ENCODE results near the gene PTH1R.
"Not testable (repeated sequence)": the region's sequence is repeated elsewhere in the genome, so short reads cannot be mapped to it uniquely, and the experiment has no call there.

The PTH1R gene

DNA sequence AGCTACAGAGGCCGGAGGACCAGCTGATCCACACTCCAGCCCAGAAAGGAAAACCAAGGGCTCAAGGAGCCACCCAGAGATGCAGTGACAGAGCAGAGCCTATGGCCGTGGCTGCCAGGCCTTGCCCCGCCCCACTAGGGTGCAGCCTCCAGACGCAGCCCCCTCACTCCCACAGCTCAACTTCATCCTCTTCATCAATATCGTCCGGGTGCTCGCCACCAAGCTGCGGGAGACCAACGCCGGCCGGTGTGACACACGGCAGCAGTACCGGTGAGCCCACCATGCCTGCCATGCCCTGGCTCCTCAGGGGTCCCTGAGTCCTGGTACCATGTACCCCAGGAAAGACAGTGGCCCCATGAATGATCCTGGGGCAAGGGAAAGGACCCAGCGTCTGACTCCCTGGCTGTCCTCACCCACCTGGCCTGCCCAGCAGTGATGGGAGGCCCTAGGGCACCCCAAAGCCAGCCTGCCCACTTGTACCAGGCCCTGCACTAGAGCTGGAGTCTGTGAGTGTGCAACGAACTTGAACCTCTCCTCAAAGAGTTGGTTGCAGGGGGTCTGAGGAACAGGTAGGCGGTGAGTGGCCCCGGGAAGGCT lies 24.2 kb downstream of the PTH1R start:
- no peak for DNase-seq

DNA sequence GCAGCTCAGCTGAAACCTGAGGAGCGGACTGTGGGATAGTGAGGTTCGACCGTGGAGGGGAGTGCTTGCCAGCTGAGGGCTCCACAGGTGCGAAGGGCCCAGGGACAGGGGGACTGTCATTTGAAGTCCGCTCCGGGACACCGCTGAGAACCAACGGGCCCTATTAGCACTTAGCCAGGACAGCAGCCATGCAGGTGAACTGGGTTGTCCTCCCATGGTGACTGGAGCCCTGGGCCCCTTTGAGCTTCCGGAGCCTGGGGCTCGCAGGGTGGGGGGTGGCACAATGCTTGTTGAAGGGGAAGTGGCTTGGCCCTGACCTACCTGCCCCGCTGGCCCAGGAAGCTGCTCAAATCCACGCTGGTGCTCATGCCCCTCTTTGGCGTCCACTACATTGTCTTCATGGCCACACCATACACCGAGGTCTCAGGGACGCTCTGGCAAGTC lies 24.7 kb downstream of the PTH1R start:
- DNase-seq: no peak

DNA sequence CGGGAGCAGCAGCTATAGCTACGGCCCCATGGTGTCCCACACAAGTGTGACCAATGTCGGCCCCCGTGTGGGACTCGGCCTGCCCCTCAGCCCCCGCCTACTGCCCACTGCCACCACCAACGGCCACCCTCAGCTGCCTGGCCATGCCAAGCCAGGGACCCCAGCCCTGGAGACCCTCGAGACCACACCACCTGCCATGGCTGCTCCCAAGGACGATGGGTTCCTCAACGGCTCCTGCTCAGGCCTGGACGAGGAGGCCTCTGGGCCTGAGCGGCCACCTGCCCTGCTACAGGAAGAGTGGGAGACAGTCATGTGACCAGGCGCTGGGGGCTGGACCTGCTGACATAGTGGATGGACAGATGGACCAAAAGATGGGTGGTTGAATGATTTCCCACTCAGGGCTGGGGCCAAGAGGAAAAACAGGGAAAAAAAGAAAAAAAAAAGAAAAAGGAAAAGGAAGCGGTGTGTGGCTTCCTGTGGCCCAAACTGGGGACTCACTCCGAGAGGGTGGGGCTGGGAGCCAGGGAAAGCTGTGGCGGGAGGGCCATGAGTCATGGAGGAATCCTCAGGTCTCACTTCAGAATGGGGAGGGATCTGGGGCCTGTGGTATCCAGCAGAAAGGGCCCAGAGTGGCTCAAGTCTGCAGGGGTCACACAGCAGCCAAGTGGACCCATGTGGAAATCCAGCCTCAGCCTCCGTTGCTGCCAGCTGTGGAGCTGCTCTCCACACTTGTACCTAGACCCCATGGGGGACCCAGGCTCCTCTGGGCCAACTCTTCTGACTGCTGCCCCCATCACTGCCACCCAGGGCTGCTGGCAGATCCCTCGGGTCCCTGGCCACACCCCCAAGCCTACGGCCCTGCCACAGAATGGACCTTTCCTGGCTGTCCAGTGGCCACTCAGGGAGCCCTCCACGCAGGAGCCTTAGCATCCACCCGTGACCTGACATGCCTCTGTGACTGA lies 26.1 kb downstream of the PTH1R start:
- no peak for DNase-seq

DNA sequence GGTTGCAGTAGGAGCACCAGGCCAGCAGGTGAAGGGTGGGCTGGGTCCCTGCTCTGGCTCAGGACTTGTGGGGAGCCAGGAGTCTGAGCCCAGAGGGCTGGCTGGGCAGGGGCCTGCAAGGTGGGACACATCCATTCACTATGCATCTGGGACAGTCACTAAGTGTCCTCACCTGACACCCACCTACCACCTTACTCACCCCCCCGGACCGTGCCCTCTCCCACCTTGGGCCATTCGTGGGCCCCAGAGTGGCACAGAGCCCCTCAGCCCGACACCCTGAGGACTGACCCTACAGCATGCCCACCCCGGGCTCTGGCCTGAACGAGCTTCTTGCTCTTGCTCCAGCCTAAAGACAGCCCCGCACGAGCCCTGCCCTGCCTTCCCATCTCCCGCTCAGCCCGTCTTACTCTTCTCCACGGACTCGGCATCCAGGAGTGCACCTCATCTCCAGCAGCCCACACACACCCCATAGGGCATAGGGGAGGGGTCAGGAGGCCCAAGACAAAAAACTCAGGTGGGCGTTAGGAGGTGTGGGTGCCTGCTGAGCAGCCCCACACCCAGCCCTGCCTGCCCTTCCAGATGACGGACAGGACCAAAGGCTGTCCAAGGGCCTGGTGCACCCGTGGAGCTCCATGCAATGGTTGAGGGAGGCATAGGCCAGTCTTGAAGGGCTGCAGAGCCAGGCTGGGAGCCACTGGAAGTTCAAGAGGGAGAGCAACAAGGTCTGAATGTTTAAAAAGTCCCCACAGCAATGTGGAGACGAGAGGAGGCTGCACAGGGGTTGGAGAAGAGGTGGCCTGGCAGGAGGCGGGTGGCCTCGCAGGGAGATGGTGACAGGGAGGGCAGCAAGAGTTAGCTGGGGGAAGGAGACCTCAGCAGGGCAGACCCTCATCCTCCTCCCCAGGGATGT lies 27.0 kb downstream of the PTH1R start:
- no peak for DNase-seq

DNA sequence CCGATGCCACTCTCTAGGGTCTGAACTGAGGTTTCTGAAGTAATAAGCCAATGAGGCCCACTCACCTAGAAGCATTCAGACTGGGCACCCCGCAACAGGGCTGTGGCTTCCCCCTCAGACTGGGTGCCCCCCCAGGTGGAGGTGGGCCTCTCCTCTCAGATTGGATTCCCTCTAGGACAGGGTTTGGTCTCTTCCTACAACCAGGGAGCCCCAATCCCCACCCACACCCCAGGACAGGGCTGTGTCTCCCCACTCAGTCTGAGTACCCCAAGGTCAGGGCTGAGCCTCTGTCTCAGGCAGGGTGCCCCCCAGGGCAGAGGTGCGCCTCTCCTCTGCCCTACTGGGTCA lies 27.7 kb downstream of the PTH1R start:
- DNase-seq: no peak

DNA sequence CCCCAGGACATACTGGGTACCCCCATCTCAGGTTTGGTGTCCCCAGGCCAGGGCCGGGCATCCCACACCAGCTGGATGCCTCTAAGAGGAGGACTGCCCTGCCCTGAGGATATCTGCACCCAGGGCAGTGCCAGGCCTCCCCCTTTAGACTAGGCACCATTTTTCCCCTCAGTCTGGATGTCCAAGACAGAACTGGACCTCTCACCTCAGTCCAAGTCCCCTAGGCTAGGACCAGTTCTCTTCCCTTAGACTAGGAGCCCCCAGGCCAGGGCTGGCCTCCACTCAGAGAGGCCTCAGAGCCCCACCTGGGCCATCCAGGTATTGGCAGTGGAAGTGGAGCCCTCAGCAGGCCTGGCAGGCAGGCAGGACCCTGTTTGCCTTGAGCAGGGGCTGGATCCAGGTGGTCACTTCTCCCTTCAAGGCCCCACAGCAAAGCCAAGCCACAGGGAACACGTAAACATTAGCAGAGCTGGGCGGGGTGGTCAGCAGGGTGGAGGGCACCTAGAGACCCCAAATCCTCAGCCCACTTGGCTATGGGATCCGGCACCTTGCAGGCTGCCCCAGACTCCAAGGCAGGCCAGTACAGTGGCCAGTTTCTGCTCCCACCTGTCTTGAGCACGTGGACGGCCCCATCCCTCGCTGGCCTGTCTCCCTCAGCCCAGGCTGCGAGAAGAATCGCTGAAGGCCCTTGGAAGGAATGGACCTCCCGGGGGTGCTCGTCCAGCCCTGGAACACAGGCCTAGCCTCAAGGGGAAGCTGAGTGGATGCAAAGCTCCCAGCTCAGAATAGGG lies 28.3 kb downstream of the PTH1R start:
- no peak for DNase-seq

DNA sequence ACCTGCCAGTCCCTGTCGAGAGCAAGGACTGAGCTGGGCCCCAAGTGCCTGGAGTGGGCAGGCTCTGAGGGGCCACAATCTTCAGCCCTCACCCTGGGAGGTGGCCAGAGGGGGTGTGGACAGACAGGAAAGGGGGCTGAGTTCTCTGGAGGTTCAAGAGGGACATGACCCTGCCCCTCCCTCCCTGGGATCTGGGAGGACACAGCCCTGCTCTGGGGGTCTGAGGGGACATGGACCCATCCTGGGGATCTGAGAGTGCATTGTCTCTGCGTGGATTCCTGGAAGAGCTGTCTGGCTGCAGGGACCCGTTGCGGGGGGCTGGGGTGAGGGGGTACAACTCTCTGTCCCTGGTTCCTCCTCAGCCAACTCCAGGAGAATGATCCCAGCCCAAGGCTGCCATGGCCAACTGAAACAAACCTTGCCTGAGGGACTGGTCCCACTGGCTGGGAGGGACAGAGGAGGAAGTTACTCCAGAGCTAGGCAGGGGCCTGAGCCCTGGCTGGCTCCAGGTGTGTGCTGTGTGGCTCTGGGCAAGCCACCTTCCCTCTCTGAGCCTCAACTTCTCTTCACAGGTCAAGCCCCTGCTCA lies 29.0 kb downstream of the PTH1R start:
- DNase-seq: no peak

DNA sequence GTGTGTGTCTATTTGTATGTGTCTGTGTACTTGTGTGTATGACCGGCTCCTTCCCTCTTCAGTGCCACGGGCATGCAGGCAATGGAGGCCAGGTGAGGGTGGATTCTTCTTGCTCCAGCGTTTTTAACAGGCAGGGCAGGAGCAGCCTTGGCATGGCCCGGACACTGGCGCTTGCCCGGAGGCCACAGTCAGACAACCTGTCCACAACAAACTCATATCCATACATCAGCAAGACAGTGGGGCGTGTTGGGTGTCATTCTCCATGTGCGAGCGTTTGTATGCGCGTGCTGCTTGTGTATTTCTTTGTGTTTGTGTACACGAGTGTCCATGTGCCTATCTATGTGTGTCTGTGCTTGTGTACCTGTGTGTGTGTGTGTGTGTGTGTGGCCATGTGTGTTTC lies 29.8 kb downstream of the PTH1R start:
- no peak for DNase-seq

DNA sequence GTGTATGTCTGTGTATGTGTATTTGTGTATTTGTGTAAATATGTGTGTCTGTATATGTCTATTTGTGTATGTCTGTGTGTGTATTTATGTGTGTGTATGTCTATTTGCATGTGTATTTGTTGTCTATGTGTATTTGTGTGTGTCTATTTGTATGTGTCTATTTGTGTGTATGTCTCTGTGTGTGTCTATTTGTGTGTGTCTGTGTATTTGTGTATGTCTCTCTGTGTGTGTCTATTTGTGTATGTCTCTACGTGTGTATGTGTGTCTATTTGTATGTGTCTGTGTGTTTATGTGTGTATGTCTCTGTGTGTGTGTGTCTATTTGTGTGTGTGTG lies 30.4 kb downstream of the PTH1R start:
- DNase-seq: no peak

DNA sequence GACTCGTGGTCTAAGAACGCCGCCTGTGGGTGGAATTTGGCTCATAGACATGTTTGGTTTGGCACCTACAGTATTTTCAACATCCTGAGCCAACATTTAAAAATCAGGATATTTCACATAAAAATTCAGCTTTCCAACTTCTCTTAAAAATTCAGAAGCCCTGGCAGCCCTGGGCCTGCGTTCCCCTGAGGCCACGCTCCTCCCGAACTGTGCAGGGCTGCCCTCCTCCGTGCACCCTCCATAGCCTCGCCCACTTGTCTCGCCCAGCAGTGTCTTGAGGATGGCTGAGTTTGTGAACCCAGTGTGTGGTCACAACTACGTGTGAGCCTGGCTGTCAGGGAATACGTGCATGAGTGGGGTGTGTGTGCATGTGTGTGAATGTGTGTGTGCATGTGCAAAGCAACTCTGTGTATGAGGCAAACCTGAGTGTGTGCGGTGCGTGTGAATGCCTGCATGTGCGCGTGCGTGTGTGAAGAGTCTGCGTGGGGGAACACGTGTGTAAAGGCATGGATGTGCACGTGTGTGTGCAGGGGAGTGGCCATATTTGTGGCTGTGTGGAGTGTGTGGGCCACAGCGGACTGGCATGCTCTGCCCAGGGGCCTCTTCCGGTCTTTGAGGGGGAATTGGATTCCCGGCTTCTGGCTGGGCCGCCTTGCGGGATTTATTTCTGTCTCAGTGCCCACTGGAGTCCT lies 30.9 kb downstream of the PTH1R start:
- no peak for DNase-seq

DNA sequence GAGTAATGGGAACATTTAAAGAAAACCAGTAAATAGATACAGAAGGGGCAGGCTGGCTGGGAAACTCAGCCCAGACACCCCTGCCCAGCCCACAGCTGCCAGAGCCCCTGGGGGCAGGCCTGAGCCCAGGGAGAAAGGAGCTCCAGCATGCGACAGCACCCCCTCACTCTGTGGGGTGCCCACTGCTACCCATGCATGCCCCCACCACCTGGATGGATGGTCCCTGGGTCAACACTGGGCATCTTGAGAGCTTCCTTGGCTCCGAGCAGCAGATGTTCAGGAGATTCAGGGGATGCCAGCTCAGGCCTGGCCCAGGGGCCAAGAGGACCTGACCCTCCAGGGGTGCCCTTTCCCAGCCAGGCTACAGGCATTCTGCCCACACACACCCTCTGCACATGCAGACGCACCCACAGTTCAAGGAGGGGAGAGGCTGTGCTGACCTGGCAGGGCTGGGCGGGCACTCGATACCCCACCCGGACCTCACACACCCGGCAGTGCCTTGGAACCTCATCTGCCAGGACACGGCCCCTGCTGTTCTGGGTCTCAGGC lies 31.5 kb downstream of the PTH1R start:
- no peak for DNase-seq

DNA sequence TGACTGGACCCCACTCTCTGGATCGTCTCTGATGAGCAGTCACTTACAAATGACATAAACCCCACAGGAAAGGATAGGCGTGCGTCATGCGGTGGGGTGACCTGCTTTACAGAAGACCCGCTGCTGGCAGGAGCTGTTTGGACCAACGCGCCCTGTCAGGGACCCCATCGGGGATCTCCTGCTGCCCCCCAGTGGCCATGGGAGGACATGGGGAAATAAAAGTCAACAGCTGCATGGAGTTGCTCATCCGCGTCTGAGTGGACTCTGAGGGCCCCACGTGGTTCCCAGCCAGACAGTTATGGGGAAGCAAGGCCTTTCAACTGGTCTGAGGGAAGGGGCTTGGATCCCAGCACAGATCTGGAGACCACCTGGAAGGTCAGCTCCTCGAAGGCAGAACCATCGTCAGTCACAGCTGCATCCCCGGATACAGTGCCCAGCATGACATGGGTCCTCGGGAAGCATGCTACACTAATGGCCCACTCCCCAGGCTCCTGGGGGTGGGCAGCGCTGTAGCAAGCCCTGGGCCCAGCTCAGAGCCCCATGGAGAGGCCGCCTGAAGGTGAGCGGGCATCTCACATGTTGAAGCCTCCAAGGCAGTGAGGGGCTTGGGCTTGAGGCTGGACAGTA lies 32.1 kb downstream of the PTH1R start:
- peak; percentile 69 to 73 for DNase-seq

DNA sequence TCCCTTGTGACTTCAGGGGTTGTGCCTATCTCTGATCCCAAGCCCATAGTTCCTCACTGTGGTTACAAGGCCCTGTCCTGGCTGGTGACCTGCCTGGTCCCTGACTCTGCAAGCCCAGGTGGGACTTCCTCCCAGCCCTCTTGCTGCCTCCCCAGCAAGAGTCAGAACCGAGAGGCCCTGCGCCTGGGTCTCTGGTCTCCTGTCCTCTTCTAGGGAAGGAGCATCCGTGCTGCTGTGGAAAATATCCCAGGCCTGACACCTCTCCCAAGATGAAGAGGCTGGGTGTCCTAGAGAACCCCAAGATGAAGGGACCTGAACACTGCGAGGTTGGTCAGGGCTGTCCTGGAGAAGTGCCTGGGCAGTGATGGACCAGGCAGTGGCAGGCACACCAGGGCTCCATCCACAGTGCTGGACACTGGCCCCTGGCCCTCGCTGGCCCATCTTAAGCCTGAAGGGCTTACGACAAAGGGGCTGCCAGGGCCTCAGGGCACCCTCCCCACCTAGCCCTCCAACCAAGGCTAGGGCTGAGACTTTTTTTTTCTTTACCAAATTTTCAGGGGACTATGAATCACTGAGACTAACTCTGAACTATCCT lies 32.7 kb downstream of the PTH1R start:
- no peak for DNase-seq

DNA sequence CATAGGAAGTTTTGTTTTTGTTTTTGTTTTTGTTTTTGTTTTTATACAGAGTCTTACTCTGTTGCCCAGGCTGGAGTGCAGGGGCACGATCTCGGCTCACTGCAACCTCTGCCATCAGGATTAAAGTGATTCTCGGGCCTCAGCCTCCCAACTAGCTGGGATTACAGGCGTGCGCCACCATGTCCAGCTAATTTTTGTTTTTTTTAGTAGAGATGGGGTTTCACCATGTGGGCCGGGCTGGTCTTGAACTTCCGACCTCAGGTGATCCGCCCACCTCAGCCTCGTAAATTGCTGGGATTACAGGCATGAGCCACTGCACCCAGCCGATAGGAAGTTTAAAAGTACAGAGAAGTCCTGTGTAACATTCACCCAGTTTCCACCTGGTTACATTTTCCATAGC lies 33.4 kb downstream of the PTH1R start:
- not testable (repeated sequence) for DNase-seq

DNA sequence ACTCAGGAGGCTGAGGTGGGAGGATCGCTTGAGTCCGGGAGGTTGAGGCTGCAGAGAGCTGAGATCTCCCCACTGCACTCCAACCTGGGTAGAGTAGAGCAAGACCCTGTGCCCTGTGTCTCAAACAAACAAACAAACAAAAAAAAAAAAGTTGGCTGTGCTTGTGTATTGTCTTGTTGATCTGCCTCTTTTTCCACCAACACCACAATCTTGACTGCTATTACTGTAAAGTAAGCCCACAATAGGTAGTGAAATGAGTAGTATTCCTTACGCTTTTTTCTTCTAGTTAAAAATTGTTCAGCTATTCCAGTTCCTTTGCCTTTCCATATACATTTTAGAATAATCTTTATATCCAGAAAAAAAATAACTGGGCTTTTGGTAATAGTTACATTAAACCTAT lies 35.5 kb downstream of the PTH1R start:
- DNase-seq: no peak

DNA sequence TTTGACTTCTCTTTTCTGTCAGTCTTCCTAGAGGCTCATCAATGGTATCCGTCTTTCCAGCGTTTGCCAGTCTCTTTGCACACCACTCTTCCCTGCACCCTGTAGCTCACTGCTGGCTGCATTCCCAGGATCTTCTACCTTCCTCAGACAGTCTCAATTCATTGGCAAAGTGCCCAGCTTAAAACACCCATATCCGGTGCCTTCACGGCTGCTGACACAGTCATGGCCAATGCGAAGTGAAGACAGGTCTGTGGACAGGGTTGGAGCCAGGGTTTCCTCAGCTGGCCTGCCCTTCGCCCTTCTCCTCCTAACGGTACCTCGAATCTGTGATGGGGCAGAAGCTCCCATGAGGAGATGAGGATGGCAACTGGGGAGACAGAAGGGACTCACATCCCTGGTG lies 36.1 kb downstream of the PTH1R start:
- no peak for DNase-seq

DNA sequence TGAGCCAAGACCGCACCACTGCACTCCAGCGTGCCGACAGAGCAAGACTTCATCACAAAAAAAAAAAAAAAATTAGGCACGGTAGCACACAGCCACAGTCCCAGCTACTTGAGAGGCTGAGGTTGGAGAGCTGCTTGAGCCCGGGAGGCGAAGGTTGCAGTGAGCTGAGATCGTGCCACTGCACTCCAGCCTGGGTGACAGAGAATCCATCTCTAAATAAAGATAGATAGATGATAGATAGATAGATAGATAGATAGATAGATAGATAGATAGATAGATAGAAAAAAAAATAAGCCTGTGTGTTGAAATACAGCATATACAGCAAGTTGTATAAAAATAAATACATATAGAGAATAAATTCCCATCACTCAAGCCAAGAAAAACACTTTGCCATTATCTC lies 37.3 kb downstream of the PTH1R start:
- no peak for DNase-seq

DNA sequence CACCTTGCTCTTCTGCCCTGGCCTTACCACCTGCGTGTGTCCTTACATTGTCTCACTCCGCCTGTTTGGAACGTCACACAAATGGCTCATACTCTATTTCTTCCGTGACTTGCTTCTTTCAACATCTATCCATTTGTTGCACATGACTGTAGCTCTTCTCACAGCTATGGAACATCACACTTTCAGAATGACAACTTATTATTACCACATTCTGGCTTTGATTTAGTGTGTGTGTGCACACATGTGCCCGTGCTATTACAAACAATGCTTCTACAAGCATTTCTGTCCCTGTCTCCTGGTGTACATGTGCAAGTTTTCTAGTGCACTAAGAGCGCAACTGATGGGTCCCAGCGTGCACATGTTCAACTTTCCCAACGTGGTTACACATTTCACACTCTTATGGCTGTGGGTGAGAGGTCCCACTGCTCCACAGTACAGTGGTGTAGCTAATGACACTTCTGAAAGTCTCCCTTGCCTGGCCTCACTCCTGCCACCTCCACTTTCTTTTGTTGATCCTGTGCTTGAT lies 37.8 kb downstream of the PTH1R start:
- DNase-seq: no peak

DNA sequence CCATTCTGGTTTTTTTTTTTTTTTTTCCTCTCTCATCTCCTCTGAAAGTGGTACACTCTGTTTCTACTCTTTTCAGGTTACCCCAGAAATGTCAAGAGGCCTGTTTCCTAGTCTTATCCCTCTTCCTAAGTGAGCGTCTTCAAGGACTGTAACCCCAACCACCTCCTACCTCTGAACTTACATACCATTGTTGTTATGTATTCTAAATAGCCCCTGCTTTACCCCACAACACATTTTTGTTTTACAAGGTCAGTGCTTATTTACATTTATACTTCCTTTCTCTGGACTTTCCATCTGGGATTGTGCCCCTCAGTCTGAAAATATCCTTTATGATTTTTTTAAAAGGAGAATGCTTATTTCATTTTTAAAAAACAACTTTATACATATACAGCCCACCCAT lies 38.8 kb downstream of the PTH1R start:
- no peak for DNase-seq

DNA sequence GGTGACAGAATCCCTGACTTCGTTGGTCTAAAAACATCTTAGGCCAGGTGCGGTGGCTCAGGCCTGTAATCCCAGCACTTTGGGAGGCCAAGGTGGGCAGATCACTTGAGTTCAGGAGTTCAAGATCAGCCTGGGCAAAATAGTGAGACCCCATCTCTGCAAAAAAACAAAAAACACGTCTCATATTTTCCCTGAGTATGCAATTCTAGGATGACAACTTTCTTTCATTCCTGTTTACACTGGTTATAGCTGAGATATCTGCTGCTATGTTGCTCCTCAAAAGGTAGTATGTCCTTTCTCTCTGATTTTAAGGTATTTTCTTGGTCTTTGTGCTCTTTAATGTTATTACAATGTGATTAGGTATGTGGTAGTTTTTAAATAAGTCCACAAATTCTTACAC lies 39.3 kb downstream of the PTH1R start:
- no peak for DNase-seq

Measured in stimulated activated CD4-positive, alpha-beta T cell treated with anti-CD3 and anti-CD28 coated beads, Interleukin-2, amount 100 ng/mL, for 48 hours (primary cell).